IPS-18c (cell line): ENCODE data around the gene ISOC2.

Source experiments
- H3K4me3 ChIP-seq: 2 replicates; pipeline ENCODE4 v1.7.0; 2013; ENCODE audit warnings: low read depth, mild to moderate bottlenecking, low read length, moderate library complexity; ENCODE audit not compliant: insufficient read depth
- H3K9me3 ChIP-seq: one replicate; pipeline ENCODE4 v1.6.1; 2013; ENCODE audit warnings: mild to moderate bottlenecking, low read length, moderate library complexity; ENCODE audit not compliant: control insufficient read depth, insufficient read depth

Gene ISOC2

DNA sequence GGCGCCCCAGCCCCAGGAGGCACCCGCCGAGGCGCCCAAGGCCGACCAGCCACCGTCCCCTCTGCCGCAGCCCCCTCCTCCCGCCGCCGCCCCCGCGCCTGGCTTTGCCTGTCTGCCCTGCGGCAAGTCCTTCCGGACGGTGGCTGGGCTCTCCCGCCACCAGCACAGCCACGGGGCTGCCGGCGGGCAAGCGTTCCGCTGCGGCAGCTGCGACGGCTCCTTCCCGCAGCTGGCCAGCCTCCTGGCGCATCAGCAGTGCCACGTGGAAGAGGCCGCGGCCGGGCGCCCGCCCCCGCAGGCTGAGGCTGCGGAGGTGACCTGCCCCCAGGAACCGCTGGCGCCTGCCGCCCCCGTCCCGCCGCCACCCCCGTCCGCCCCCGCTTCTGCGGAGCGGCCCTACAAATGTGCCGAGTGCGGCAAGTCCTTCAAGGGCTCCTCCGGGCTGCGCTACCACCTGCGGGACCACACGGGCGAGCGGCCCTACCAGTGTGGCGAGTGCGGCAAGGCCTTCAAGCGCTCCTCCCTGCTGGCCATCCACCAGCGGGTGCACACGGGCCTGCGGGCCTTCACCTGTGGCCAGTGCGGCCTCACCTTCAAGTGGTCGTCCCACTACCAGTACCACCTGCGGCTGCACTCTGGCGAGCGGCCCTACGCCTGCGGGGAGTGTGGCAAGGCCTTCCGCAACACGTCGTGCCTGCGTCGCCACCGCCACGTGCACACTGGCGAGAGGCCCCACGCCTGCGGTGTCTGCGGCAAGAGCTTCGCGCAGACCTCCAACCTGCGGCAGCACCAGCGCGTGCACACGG, 20.9 kb upstream of the ISOC2 start:
- no peaks in the 10 kb centered on the region for H3K9me3 ChIP-seq
- H3K4me3 ChIP-seq = no peak overlapping the region

DNA sequence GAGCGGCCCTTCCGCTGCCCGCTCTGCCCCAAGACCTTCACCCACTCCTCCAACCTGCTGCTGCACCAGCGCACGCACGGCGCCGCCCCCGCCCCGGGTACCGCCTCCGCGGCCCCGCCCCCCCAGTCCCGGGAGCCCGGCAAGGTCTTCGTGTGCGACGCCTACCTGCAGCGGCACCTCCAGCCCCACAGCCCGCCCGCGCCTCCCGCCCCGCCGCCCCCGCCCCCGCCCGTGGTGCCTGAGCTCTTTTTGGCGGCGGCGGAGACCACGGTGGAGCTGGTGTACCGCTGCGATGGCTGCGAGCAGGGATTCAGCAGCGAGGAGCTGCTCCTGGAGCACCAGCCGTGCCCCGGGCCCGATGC, 20.3 kb upstream of the ISOC2 start:
- H3K9me3 ChIP-seq = no peaks in the 10 kb centered on the region
- no peak overlapping the region for H3K4me3 ChIP-seq

DNA sequence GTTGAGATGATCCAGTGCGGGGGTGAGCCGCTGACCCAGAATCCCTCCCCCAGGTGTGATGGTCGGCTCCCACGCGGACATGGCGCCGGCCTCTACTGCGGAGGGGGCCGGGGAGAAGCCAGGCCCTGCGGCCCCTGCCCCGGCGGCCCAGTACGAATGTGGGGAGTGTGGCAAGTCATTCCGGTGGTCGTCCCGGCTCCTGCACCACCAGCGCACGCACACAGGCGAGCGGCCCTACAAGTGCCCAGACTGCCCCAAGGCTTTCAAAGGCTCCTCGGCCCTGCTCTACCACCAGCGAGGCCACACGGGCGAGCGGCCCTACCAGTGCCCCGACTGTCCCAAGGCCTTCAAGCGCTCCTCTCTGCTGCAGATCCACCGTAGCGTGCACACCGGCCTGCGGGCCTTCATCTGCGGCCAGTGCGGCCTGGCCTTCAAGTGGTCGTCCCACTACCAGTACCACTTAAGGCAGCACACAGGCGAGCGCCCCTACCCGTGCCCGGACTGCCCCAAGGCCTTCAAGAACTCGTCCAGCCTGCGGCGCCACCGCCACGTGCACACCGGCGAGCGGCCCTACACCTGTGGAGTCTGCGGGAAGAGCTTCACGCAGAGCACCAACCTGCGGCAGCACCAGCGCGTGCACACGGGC, 19.8 kb upstream of the ISOC2 start:
- H3K4me3 ChIP-seq = no peak overlapping the region
- H3K9me3 ChIP-seq = no peaks in the 10 kb centered on the region

DNA sequence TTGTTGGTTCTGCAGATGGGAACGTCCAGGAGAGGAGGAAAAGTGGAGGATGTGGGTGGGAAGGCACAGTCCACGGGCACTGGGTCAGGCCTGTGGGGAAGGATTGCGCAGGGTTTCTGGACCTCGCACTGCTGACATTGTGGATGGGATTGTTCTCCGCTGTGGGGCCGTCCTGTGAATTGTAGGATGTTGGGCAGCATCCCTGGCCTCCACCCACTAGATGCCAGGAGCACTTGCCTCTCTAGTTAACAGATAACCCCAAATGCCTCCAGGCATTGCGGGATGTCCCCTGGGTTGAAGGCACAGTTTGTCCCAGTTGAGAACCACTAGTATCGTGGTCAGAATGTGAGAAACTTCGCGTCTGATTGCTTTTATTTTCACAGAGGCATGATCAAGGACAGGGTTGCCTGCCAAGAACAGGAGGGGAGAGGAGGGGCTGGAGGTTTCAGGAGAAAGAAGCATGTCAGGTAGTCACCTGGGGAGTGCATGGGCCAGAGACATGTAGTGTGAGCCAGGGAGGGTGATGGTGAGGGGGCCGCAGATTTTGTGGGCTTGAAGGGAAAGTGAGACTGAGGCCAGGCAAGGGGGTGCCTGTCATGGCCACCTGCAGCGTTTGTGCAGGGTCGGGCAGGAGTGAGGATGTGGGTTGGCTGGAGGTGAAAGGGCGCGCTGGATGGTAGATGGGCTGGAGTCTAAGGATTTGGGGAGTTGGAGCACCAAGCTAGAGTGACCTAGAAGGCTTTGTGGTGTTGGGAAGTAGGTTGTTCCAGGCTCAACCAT, 18.2 kb upstream of the ISOC2 start:
- H3K4me3 ChIP-seq = no peak overlapping the region
- no peaks in the 10 kb centered on the region for H3K9me3 ChIP-seq

DNA sequence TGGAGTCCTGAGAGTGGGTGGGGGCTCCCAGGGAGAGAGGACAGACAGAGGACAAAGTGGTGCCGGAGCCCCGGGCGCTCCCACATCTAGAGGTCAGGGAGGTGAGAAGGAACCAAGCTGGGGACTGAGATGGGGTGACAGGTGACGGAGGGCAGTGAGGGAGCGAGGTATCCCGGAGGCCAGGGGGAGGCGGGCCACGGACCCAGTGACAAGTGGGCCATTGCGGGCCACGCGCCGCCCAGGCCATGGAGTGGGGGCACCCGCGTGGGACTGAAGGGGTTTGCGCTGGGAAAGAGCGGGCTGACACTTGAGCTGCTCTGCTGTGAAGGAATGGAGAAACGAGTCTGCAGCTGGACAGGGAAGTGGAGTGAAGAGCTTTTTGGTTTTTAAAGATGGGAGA, 17.6 kb upstream of the ISOC2 start:
- Histone ChIP-seq H3K4me3 (no peak overlapping the region), H3K9me3 (no peaks in the 10 kb centered on the region)

DNA sequence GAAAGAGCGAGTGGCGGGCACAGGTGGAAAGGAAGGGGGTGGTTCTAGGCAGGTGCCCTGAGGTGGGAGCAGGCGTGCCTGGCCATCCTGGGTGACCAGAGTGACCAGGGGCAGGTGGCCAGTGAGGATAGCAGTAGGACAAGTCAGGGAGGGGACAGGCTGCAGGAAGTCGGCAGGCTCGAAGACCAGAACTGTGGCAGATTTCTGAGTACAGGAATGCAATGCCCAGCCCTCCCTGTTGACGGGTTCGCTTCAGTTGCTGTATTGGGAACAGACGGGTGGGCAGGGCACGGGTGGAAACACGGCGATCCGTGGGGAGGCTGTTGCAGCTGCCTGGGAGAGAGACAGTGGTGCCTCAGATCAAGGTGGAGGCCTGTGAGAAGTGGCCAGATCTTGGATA, 16.9 kb upstream of the ISOC2 start:
- Histone ChIP-seq H3K9me3 (no peaks in the 10 kb centered on the region), H3K4me3 (no peak overlapping the region)

DNA sequence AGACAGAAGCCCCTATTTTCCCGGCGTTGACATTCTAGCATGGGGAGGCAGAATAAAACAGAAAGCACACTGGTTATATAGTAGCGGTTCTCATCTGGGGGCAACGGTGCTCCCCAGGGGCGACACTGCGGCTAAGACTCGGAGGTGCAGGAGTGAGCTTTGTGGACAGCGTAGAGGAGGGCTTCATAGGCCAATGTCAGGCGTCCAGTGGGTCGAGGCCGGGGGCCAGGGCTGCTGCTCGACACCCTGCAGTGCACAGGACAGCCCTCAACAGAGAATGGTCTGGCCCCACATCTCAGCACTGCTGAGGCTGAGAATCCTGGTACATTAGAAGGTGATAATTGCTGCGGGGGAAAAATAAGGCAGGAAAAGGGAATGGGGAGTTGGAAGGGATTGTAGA, 16.5 kb upstream of the ISOC2 start:
- H3K4me3 ChIP-seq = no peak overlapping the region
- no peaks in the 10 kb centered on the region for H3K9me3 ChIP-seq

DNA sequence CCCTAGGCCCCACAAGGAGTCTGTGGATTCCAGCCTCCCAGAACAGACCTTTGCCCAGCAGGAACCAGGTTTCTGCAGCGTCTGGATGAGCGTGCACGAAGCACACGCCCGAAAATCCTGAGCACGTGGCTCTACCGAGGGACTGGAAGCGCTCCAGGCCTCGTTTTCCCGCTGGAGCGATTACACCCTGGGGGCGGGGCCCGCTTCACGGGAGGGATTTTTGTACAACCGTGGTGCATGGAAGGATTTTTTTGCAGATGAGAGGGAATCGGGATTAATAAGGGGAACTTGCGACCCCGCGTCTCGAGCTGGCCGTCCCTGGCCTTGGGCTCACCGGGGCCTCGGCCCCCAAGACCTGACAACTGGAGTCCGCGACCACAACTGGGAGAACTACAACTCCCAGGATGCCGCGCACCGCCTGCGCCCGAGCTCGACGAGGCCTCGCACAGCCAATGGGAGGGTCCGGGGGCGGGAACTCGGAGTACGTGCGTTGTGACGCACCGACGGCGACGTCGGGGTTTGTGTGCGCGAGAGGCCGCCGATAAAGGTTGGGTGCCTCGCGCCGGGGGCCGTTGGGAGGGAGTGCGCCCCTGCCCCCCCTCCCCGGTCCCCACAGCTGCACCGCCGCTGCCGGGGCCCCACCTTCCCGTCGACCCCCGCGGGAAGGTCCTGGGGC, 14.8 kb upstream of the ISOC2 start, which contains the start of gene ZNF628:
Gene ZNF628, plus strand, starts transcription at position 518 of the 676 bp plus-strand sequence. CDS start 3,294 bp downstream, outside the sequence.
- no peaks in the 10 kb centered on the region for H3K9me3 ChIP-seq
- H3K4me3 ChIP-seq = peak within 1 kb of the TSS; percentile 77

DNA sequence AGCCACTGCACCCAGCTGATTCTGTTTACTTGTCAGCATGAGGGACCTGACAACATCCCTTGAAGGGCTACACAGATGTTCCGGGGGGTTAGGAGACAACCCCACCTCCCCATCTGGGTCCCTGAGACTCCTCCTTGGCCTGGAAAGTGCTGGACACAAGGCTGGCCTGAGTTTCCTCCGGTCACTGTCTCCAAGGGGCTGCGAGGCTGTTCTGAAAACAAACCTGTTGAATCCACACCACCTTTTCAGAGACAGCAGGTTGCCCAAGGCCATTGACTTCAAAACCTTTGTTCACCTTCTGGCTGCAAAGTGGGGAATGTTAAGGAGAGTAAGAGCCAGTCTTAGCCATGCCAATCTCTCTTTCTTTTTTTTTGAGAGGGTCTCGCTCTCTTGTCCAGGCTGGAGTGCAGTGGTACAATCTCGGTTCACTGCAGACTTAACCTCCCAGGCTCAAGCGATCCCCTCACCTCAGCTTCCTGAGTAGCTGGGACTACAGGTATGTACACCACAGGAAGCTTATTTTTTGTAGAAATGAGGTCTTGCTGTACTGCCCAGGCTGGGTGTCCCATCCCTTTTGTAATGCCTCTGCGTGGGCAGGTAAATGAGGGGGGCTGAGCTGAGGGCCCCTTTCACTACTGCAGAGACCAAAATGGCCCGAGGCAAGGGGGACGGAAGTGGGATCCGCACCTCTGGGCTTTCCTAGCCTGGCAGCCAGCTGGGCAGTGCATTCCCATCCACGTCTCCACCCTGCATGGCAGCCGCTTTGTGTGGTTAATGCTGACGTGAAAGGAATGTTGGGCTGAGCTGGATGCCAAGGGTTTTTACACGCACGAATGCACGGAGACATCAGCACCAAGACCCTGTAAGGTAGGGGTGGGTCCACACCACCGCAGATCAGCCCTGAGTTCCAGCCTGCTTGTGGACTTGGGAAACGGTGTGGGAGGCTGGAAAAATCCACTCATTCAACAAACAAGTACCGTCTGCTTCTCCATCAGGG, 13.1 kb upstream of the ISOC2 start:
- H3K4me3 ChIP-seq = no peak overlapping the region

DNA sequence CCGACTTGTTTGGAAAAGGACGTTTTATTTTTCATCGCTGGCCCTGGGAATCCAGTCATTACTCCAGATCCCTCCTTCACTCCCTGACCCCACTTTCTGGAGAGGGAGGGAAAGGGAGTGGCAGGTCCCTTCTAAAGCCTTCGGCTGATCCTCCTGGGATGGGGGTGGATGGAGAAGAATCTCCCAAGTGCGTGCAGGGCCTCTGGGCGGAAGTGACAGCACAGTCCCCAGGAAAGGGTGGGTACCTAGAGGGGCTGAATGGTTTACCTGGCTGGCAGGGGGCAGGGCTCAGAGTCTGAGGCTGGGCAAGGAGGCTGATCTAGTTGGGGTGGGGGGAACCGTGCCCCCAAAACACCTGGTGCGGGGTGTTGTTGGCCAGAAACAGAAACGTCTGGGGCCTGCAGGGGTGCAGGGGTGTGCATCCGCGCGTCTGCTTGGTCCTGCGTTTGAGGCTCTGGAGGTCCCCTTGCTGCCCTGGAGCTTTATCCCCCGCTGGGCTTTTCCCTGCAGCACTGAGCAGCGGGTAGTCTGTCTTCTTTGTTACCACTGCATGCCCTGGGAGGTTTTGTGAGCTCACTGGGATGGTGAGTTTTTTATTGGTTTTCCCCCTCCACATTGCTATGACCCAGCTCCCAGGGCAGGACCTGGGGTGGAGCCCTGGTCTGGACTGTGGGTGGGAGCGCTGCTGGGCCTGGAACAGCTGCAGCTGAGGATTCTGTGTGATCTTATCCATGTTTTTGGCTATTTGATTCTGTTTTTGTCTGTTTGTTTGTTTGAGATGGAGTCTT, 12.0 kb upstream of the ISOC2 start:
- H3K9me3 ChIP-seq = no peaks in the 10 kb centered on the region
- H3K4me3 ChIP-seq = 0 out of 2 replicates have a peak overlapping the region, but pooled peaks have one; percentile 6

More for the DNA sequence above, 13.1 kb upstream of the ISOC2 start:
- H3K9me3 ChIP-seq = no peaks in the 10 kb centered on the region

DNA sequence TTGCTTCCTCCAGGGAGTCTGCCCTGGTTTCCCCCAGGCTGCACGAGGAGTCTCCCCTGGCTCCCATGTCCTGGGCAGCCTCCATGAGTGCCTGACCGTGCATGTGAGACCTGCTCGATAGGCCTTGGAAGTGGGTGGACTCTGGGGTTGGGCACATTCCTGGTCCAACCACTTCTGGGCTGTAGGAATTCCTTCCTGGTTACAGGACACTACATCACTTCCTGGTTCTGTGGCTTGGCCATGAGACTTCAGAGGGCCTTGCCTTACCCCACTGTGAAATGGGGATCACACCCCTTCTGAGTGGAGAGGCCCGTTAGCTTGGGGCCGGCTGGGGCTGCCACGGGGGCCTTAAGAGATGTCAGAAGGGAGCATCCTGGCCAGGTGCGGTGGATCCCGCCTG, 11.0 kb upstream of the ISOC2 start:
- Histone ChIP-seq H3K4me3 (no peak overlapping the region), H3K9me3 (no peaks in the 10 kb centered on the region)

DNA sequence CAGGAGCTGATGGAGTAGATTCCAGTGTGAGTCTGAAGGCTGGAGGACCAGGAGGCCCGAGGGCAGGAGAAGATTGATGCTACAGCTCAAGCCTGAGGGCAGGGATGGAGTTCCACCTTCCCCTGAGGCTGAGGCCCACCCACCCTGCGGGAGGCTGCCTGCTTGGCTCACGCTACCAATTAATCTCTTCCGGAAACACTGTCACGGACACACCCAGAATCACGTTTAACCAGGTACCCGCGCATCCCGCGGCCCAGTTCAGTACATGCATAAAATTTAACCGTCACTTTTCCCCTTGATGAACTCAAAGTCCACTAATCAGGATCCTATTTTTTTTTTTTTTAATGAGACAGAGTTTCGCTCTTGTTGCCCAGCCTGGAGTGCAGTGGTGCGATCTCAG, 9.8 kb upstream of the ISOC2 start:
- H3K4me3 ChIP-seq = no peak overlapping the region
- H3K9me3 ChIP-seq = no peaks in the 10 kb centered on the region

DNA sequence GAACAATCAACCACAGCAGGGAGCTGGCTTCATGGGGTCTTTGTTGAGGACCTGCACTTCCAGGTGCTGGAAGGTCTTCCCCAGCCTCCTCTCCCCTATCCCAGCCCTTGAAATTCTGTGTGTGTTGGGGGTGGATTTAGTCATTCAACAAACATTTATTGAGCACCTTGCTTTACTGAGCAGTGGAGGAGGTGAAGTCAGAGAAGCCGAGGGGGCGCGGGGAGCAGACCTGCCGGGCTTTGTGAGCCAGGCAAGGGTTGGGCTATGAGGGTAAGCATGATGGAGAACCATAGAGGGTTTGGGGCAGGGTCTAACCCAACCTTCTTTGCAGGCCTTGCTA, 6.6 kb upstream of the ISOC2 start:
- Histone ChIP-seq H3K9me3 (no peaks in the 10 kb centered on the region), H3K4me3 (no peak overlapping the region)

DNA sequence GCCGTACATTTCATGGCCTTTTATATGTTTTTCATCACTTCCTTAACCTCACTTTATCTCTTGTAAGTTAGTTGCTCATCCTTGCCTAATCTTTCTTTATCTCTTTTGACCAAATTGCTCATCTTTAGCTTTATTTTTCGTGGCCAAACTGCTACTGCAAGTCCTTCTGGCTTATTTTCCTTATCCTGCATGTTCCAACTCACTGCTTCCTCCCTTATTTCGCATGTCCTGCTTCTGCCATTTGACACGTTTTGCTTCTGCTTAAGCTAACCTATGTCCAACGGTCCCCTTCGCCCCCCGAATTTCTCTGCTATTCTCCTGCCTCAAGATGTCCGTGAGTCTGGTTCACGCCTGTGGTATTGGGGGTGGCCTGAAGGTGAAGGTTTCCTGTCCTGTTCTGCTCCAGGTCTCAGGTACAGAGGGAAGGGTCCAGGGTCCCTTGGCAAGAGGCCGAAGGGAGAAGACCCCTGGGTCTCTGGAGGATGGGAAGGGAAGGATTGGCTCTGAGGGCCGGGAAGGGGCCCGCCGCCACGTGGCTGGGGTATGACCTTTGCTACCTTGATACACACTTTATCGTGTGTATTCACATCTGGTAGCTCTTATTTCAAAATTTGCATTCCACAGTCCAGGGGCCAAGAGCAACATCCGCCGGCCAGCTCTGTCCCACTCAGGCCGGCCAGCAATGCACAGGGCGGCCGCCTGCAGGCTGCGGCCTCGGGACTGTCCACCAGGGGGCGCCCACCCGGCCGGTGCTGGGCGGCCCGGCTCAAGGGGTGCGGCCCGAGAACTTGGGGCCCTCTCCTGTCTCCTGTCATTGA, 6.0 kb upstream of the ISOC2 start:
- Histone ChIP-seq H3K4me3 (no peak overlapping the region), H3K9me3 (no peaks in the 10 kb centered on the region)

DNA sequence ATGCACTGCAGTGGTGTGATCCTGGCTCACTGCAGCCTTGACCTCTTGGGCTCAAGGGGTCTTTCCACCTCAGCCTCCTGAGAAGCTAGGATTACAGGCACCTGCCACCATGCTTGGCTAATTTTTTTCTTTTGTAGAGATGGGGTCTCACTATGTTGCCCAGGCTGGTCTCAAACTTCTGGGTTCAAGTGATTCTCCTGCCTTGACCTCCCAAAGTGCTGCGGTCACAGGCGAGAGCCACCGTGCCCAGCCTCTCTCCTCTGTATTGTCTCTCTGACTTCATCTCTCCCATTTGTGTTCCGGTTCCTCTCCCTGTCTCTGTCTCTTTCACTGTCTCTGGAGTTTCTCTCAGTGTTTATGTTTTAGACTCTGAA, 4.8 kb upstream of the ISOC2 start:
- H3K4me3 ChIP-seq = no peak overlapping the region
- H3K9me3 ChIP-seq = no peaks in the 10 kb centered on the region
